ENCODE results near the gene WDTC1. TPM values are rescaled to one million over a fixed set of nuclear protein-coding genes. Genes with fewer than 3 reads are reported as not detected.

WDTC1 gene
- total and polyA plus RNA-seq, 2 of the 13 experiments (the other 11 are each of a cell fraction or from before 2014, with no cell fraction given) = 5.5 TPM

- no peak for TF ChIP-seq ZNF382 (CRISPR knock-in tag; IDR thresholded peaks at IDR 0.05; ENCODE audit: borderline replicate concordance)
- no peak for TF ChIP-seq HOXA7 (CRISPR knock-in tag; IDR thresholded peaks at IDR 0.05)
- peak; percentile 13; the same call in 1 of the 2 replicates for TF ChIP-seq CEBPG (CRISPR knock-in tag; IDR thresholded peaks at IDR 0.05)
- TF ChIP-seq AGO1 (IDR thresholded peaks at IDR 0.05; ENCODE audit: low read depth, low read length, poor library complexity, severe bottlenecking) = peak; percentile 63
- TF ChIP-seq KDM5A (IDR thresholded peaks at IDR 0.05; ENCODE audit: borderline replicate concordance, low read length) = no peak
- TF ChIP-seq BHLHE40 (IDR thresholded peaks at IDR 0.05; ENCODE audit: low read length) = no peak
- no peak for TF ChIP-seq GLMP (CRISPR knock-in tag; IDR thresholded peaks at IDR 0.05; ENCODE audit: borderline replicate concordance)
- no peak for TF ChIP-seq PAF1 (CRISPR knock-in tag; IDR thresholded peaks at IDR 0.05)
- TF ChIP-seq ZNF143 (CRISPR knock-in tag; IDR thresholded peaks at IDR 0.05) = no peak
- peak; percentile 75 for TF ChIP-seq ZBTB7B (CRISPR knock-in tag; IDR thresholded peaks at IDR 0.05)
- no peak for TF ChIP-seq XBP1 (CRISPR knock-in tag; IDR thresholded peaks at IDR 0.05)
- TF ChIP-seq HNRNPLL (IDR thresholded peaks at IDR 0.05; ENCODE audit: low read depth, low read length, poor library complexity, severe bottlenecking) = peak; percentile 64
- no peak for TF ChIP-seq DRAP1 (CRISPR knock-in tag; IDR thresholded peaks at IDR 0.05)
- no peak for TF ChIP-seq NFATC3 (CRISPR knock-in tag; IDR thresholded peaks at IDR 0.05)
- TF ChIP-seq MTA3 (CRISPR knock-in tag; IDR thresholded peaks at IDR 0.05) = no peak
- no peak for TF ChIP-seq ZNF879 (CRISPR knock-in tag; IDR thresholded peaks at IDR 0.05)
- no peak for TF ChIP-seq PHB2 (IDR thresholded peaks at IDR 0.05; ENCODE audit: partially characterized antibody)
- TF ChIP-seq U2AF2 (IDR thresholded peaks at IDR 0.05; ENCODE audit: low read depth, low read length) = no peak
- no peak for TF ChIP-seq ZNF317 (CRISPR knock-in tag; IDR thresholded peaks at IDR 0.05)
- TF ChIP-seq GTF2F1 (IDR thresholded peaks at IDR 0.05; ENCODE audit: low read length) = no peak
- TF ChIP-seq NAIF1 (CRISPR knock-in tag; IDR thresholded peaks at IDR 0.05; ENCODE audit: borderline replicate concordance) = no peak
- TF ChIP-seq, protein P1, sequence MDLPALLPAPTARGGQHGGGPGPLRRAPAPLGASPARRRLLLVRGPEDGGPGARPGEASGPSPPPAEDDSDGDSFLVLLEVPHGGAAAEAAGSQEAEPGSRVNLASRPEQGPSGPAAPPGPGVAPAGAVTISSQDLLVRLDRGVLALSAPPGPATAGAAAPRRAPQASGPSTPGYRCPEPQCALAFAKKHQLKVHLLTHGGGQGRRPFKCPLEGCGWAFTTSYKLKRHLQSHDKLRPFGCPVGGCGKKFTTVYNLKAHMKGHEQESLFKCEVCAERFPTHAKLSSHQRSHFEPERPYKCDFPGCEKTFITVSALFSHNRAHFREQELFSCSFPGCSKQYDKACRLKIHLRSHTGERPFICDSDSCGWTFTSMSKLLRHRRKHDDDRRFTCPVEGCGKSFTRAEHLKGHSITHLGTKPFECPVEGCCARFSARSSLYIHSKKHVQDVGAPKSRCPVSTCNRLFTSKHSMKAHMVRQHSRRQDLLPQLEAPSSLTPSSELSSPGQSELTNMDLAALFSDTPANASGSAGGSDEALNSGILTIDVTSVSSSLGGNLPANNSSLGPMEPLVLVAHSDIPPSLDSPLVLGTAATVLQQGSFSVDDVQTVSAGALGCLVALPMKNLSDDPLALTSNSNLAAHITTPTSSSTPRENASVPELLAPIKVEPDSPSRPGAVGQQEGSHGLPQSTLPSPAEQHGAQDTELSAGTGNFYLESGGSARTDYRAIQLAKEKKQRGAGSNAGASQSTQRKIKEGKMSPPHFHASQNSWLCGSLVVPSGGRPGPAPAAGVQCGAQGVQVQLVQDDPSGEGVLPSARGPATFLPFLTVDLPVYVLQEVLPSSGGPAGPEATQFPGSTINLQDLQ (CRISPR knock-in tag; IDR thresholded peaks at IDR 0.05) = no peak
- TF ChIP-seq ZBTB21 (CRISPR knock-in tag; IDR thresholded peaks at IDR 0.05) = no peak
- TF ChIP-seq, protein P2, sequence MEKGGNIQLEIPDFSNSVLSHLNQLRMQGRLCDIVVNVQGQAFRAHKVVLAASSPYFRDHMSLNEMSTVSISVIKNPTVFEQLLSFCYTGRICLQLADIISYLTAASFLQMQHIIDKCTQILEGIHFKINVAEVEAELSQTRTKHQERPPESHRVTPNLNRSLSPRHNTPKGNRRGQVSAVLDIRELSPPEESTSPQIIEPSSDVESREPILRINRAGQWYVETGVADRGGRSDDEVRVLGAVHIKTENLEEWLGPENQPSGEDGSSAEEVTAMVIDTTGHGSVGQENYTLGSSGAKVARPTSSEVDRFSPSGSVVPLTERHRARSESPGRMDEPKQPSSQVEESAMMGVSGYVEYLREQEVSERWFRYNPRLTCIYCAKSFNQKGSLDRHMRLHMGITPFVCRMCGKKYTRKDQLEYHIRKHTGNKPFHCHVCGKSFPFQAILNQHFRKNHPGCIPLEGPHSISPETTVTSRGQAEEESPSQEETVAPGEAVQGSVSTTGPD (CRISPR knock-in tag; IDR thresholded peaks at IDR 0.05) = no peak
- no peak for TF ChIP-seq MLLT10 (CRISPR knock-in tag; IDR thresholded peaks at IDR 0.05)
- peak; percentile 51; the same call in 1 of the 2 replicates for TF ChIP-seq GATAD2A (CRISPR knock-in tag; IDR thresholded peaks at IDR 0.05)
- no peak for TF ChIP-seq MIXL1 (CRISPR knock-in tag; IDR thresholded peaks at IDR 0.05)
- TF ChIP-seq ZNF224 (CRISPR knock-in tag; IDR thresholded peaks at IDR 0.05) = no peak
- TF ChIP-seq TBL1XR1 (IDR thresholded peaks at IDR 0.05; ENCODE audit: borderline replicate concordance, low read length, partially characterized antibody) = no peak
These were observed 107.3 kb downstream of the WDTC1 start, which contains the start of gene SYTL1 (continued) for GRCh38 chr1:27341525-27342252.
